Sigmoid colon (tissue), 3 donors: ENCODE measurements around the gene MXD4.

Experiments used
- POLR2A ChIP-seq, 2 donors: fragments of 450-650 bp; IDR thresholded peaks; one replicate each; pipeline ENCODE4 v1.6.1; 2016; ENCODE audit warnings: antibody characterized with exemption in 2 of 2, mild to moderate bottlenecking in 2 of 2, moderate library complexity in 2 of 2
- TF ChIP-seq, protein P1 (sequence below), 4 experiments: fragments of 450-650 bp in 3 of 4; fragments of 200-600 bp in 1 of 4; IDR thresholded peaks; one replicate each; pipeline ENCODE4 v1.5.1; 2016 to 2019; ENCODE audit warnings: antibody characterized with exemption in 4 of 4, mild to moderate bottlenecking in 3 of 4, moderate library complexity in 2 of 4

DNA sequence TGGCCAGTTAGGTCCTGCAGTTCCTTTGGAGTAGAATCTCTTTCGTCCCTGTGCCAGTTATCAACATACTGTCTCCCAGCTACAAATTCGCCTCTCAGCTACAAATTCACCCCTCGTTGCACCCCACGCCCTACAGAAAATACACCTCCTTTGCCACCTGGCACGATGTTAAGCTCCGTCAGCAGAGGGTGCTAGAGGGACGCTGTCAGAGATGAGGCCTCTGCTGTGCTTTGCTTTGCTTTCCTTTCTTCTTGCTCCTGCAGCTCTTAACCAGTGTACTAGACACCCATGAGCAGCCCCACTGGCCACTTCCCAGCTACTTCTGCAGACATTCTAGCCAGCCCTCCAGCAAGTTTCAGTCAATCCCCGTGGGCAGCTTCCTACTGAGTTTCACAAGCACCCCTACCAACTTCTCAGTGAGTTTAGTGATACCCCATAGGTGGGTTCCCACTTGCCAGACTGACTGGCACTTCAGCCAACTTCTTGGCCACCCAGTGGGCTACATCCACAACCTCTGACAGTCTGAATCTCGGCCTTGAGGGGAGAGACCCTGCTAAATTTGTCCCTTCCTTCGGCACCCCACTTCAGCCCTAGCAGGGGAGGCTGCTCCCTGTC is 41.8 kb downstream of the MXD4 start:
- TF ChIP-seq, protein P1, sequence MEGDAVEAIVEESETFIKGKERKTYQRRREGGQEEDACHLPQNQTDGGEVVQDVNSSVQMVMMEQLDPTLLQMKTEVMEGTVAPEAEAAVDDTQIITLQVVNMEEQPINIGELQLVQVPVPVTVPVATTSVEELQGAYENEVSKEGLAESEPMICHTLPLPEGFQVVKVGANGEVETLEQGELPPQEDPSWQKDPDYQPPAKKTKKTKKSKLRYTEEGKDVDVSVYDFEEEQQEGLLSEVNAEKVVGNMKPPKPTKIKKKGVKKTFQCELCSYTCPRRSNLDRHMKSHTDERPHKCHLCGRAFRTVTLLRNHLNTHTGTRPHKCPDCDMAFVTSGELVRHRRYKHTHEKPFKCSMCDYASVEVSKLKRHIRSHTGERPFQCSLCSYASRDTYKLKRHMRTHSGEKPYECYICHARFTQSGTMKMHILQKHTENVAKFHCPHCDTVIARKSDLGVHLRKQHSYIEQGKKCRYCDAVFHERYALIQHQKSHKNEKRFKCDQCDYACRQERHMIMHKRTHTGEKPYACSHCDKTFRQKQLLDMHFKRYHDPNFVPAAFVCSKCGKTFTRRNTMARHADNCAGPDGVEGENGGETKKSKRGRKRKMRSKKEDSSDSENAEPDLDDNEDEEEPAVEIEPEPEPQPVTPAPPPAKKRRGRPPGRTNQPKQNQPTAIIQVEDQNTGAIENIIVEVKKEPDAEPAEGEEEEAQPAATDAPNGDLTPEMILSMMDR (IDR thresholded peaks at IDR 0.05): peak; percentile 75 to 78 (median 76)
- TF ChIP-seq POLR2A (IDR thresholded peaks at IDR 0.05): no peak
